Left ventricle myocardium inferior (tissue), 1 donor: ENCODE results near the gene CDK4. TPM values are rescaled to one million over a fixed set of nuclear protein-coding genes. Genes with fewer than 3 reads are reported as not detected.

Experiments
- DNase-seq: peaks from one replicate; pipeline ENCODE4 v3.0.0-alpha.2; 2020
- H3K27ac ChIP-seq: fragments of 200-600 bp; replicated peaks from 2 replicates; pipeline ENCODE4 v1.8.0; 2021
- H3K27me3 ChIP-seq: fragments of 200-600 bp; 2 replicates; pipeline ENCODE4 v1.8.0; 2021; ENCODE audit warnings: low read depth
- H3K36me3 ChIP-seq: fragments of 200-600 bp; 2 replicates; pipeline ENCODE4 v1.8.0; 2021
- H3K4me1 ChIP-seq: fragments of 200-600 bp; 2 replicates; pipeline ENCODE4 v1.8.0; 2021
- H3K4me3 ChIP-seq: fragments of 200-600 bp; 2 replicates; pipeline ENCODE4 v1.8.0; 2021; ENCODE audit warnings: mild to moderate bottlenecking, moderate library complexity
- H3K9me3 ChIP-seq: fragments of 200-600 bp; replicated peaks from 2 replicates; pipeline ENCODE4 v1.8.0; 2021
- intact Hi-C: fragments of 100-400 bp; cut with micrococcal nuclease; formaldehyde crosslinking; loops from one replicate; pipeline ENCODE4 v1.11.0; 2022
- total RNA-seq: library from RNA; stranded (reverse); fragmentation: NEBNext Ultra II Directional; extraction: Animal tissue kit (Norgen Biotek cat#: 25700); gene quantifications from one replicate; pipeline ENCODE4 v1.2.1, GENCODE V29; 2021
- TF ChIP-seq, protein P1 (sequence below): fragments of 200-600 bp; IDR thresholded peaks from 2 replicates; pipeline ENCODE4 v1.8.0; 2021; ENCODE audit warnings: antibody characterized with exemption, mild to moderate bottlenecking, borderline replicate concordance
- donor health status: DM: no; HTN: yes; CAD: no; lungs with severe emphysema.

CDK4 gene
- total RNA-seq, 1 donor from 2014 or later, result 41.3 TPM

DNA sequence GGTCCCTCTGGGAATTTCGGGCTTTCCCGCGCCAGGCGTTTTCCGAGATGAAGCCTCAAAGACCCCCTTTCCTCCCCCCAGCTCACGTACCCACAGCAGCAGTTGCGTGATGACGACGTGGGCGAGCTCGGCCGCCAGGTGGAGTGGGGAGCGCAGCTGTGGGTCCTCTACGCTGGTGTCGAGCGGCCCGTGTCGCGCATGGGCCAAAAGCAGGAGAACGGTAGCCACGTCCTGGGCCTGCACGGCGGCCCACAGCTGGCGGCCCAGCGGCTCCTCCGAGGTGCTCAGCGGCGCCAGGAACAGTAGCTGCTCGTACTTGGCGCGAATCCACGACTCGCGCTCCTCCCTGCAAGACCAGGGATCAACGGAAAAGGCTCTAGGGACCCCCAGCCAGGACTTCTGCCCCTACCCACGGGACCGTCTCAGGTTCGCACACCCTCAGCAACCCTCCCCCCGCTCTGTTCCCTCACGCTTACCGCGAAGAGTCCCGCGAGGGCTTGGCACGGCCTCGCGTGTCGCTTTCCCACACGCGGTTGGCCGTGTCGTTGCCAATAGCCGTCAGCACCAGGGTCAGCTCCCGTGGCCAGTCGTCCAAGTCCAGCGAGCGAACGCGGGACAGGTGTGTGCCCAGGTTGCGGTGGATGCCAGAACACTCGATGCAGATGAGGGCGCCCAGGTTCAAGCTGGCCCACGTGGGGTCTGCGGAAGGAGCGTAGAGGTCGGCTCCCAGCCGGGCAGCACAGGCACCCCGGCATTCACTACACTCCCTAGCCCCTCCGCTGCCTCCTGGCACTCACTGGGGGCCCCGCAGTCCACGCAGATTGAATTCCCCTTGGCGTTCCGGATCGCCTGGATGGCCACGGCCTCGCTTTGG, 25.0 kb downstream of the CDK4 start:
- H3K27me3 ChIP-seq, result peaks cover 61% of the 10 kb centered on the region
- DNase-seq, result peak; percentile 59

DNA sequence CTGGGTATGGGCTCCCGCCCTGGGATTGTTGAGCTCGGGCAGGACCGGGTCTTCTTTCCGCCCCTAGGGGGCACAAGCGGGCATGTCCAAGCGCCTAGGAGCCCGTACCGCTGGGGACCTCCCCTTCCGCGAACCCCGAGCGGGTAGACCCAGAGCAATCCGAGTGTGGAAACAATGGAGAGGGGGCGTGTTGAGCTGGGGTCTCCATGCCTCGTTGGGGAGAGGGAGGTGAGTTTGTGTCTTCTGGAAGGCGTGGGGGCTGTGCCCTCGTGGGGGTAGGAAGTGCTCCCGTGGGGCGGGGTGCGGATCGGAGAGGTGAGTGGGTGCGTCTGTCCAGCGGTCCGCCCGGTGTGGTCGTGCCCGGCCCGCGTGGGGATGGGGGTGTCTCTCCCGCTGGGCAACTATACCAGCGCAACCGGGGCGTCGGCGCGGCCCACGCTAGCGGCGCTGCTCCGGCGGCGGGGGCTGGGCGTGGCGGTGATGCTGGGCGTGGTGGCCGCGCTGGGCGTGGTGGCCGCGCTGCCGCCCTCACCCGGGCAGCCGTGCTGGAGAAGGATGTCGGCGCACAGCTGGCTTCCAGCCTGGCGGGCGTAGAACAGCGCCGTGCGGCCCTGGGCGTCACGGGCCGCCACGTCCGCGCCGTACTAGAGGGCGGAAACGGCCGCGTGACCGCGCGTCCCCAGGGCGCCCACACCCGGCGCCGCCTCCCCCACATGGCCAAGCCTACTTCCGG, 25.8 kb downstream of the CDK4 start:
- Histone ChIP-seq H3K4me1 (peaks cover 23% of the 10 kb centered on the region), H3K27me3 (peaks cover 53% of the 10 kb centered on the region), H3K36me3 (peaks cover 3% of the 10 kb centered on the region), H3K4me3 (peak overlapping the region; percentile 78), H3K9me3 (no peaks in the 10 kb centered on the region), H3K27ac (peak overlapping the region; percentile 85)
- intact Hi-C loops, result no loop called here
- TF ChIP-seq, protein P1, sequence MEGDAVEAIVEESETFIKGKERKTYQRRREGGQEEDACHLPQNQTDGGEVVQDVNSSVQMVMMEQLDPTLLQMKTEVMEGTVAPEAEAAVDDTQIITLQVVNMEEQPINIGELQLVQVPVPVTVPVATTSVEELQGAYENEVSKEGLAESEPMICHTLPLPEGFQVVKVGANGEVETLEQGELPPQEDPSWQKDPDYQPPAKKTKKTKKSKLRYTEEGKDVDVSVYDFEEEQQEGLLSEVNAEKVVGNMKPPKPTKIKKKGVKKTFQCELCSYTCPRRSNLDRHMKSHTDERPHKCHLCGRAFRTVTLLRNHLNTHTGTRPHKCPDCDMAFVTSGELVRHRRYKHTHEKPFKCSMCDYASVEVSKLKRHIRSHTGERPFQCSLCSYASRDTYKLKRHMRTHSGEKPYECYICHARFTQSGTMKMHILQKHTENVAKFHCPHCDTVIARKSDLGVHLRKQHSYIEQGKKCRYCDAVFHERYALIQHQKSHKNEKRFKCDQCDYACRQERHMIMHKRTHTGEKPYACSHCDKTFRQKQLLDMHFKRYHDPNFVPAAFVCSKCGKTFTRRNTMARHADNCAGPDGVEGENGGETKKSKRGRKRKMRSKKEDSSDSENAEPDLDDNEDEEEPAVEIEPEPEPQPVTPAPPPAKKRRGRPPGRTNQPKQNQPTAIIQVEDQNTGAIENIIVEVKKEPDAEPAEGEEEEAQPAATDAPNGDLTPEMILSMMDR, result peak; percentile 73
- DNase-seq, result peak; percentile 73

More for the DNA sequence above, 25.0 kb downstream of the CDK4 start:
- TF ChIP-seq, protein P1, result peak; percentile 53
- Histone ChIP-seq H3K4me1 (peaks cover 23% of the 10 kb centered on the region), H3K4me3 (peak overlapping the region; percentile 78), H3K36me3 (no peaks in the 10 kb centered on the region), H3K27ac (peak overlapping the region; percentile 85), H3K9me3 (no peaks in the 10 kb centered on the region)
- intact Hi-C loops, result no loop called here

DNA sequence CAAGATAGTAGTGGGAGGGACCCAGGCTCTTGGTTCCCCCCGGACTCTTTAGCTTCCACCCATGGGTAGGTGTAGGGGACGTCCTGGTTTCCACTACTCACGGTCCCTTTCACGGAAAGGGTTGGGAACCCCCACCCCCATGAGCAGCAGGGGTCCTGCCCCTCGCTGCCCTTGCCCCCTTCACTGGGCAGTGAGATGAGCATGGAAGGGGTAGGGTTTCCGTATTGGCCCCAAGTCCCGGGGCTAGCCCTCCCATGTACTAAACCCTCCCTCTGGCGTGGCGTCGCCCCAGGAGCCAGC, 26.3 kb downstream of the CDK4 start:
- peak overlapping the region; percentile 85 for H3K27ac ChIP-seq
- TF ChIP-seq, protein P1, result no peak
- intact Hi-C loops, result no loop called here
- peaks cover 48% of the 10 kb centered on the region for H3K27me3 ChIP-seq
- no peak for DNase-seq
- H3K4me3 ChIP-seq, result peak overlapping the region; percentile 78
- peaks cover 8% of the 10 kb centered on the region for H3K36me3 ChIP-seq
- H3K4me1 ChIP-seq, result peaks cover 23% of the 10 kb centered on the region
- no peaks in the 10 kb centered on the region for H3K9me3 ChIP-seq

DNA sequence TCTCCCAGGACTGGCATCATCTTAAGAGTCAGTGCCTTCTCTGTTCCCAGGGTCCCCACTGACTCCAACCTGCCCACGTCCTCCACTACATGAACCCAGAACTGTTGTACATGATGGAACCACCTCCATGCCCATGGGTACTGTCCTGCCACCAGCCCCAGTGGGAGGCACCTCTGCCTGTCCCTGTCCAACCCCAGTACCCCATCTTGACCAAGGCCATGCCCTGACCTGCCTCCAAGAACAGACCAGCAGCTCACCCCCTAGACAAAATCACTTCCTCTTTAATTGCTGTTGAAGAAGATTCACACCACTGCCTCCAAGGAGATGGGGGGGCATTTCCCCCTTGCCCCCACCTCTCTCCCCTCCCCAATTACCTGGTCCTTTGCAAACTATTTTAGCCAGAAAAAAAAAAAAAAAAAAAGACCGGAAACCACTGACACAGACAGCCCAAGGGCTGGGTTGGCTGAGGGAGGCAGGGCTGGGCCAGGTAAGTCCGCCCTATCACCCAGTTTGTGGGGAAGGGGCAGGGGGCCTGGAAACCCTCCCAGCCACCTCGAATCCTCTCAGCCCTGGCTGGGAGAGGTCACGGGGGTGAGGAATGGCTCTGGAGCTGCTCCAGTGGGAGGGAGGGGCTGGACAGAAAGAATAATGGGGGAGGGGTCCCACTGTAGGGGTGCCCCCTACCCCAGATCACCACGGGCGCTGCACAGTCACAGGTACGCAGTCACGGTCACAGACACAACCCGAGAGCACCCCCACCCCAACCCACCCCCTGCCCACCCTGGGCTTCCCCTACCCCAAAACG, 27.0 kb downstream of the CDK4 start:
- H3K9me3 ChIP-seq, result no peaks in the 10 kb centered on the region
- H3K4me3 ChIP-seq, result no peak overlapping the region
- H3K27ac ChIP-seq, result no peak overlapping the region
- TF ChIP-seq, protein P1, result no peak
- H3K4me1 ChIP-seq, result peaks cover 23% of the 10 kb centered on the region
- H3K27me3 ChIP-seq, result peaks cover 41% of the 10 kb centered on the region
- DNase-seq, result no peak
- intact Hi-C loops, result no loop called here
- H3K36me3 ChIP-seq, result peaks cover 14% of the 10 kb centered on the region
